Lower leg skin (tissue), 3 donors: ENCODE measurements around the gene PDIA2.

Experiments used
- POLR2A ChIP-seq, 2 donors: fragments of 450-650 bp; IDR thresholded peaks; one replicate each; pipeline ENCODE4 v1.6.1; 2016 to 2017; ENCODE audit warnings: antibody characterized with exemption in 2 of 2, mild to moderate bottlenecking in 1 of 2, moderate library complexity in 1 of 2
- TF ChIP-seq, protein P1 (sequence below), 3 donors: fragments of 450-650 bp; IDR thresholded peaks; one replicate each; pipeline ENCODE4 v1.5.1; 2016; ENCODE audit warnings: antibody characterized with exemption in 3 of 3, mild to moderate bottlenecking in 3 of 3, moderate library complexity in 2 of 3

DNA sequence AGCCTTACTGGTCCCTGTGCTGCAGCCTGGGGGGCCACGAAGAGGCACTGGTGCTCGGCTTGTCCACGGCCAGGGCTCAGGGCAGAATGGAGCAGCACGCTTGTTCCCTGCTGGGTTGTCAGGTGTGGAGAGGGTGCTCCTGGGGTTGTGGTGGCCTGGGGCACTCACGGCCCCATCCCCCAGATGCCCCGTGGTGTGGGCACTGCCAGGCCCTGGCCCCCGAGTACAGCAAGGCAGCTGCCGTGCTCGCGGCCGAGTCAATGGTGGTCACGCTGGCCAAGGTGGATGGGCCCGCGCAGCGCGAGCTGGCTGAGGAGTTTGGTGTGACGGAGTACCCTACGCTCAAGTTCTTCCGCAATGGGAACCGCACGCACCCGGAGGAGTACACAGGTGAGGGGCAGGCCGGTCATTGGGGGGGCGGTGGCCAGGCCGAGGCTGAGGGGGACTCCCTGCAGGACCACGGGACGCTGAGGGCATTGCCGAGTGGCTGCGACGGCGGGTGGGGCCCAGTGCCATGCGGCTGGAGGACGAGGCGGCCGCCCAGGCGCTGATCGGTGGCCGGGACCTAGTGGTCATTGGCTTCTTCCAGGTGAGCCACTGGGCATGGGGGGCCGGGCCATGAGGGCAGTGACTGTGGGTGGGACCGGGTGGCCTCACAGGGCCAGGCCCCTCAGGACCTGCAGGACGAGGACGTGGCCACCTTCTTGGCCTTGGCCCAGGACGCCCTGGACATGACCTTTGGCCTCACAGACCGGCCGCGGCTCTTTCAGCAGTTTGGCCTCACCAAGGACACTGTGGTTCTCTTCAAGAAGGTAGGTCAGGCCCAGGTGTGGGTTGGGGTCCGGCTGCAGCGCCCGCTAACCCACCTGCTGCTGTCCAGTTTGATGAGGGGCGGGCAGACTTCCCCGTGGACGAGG is 1.5 kb downstream of the PDIA2 start:
- TF ChIP-seq, protein P1, sequence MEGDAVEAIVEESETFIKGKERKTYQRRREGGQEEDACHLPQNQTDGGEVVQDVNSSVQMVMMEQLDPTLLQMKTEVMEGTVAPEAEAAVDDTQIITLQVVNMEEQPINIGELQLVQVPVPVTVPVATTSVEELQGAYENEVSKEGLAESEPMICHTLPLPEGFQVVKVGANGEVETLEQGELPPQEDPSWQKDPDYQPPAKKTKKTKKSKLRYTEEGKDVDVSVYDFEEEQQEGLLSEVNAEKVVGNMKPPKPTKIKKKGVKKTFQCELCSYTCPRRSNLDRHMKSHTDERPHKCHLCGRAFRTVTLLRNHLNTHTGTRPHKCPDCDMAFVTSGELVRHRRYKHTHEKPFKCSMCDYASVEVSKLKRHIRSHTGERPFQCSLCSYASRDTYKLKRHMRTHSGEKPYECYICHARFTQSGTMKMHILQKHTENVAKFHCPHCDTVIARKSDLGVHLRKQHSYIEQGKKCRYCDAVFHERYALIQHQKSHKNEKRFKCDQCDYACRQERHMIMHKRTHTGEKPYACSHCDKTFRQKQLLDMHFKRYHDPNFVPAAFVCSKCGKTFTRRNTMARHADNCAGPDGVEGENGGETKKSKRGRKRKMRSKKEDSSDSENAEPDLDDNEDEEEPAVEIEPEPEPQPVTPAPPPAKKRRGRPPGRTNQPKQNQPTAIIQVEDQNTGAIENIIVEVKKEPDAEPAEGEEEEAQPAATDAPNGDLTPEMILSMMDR (IDR thresholded peaks at IDR 0.05) = no peak
- no peak for TF ChIP-seq POLR2A (IDR thresholded peaks at IDR 0.05)
